ENCODE measurements around the gene CAMKK2. TPM values are rescaled to one million over a fixed set of nuclear protein-coding genes. Genes with fewer than 3 reads are reported as not detected.

Gene CAMKK2
- total and polyA plus RNA-seq, 9 of the 15 experiments (the other 6 are each of a cell fraction or from before 2014, with no cell fraction given) = 4.3 to 32.0 (median 18.2) TPM

DNA sequence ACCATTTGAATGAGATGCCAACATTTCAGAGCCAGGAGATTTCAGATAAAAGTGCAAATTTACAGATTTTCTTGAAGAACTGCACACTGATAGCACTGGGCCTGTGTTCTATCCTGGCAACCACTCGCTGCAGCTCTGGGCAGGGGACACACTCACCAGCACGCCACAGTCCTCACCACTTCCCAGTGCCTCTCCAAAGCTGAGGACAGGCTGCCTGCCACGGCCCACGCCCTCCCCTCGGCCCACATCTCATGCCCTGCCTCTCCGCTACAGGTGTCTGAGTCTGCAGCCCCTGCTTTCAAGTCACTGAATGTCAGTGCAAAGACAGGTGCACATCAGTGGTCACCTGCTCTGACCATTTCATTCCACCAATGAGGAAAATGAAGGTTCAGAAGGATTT lies 12.7 kb downstream of the CAMKK2 start:
- Histone ChIP-seq H3K4me1 (replicated peaks in 1 of 2; ENCODE audit: control insufficient read depth in 2 of 2, insufficient read depth in 2 of 2, low read length in 2 of 2) (peaks cover 13 to 32% of the 10 kb centered on the region in 2 experiments; a peak in 4 of 5 replicates), H3K9me3 (replicated peaks; ENCODE audit: control insufficient read depth, insufficient read depth, low read depth, low read length) (no peaks in the 10 kb centered on the region), H3K4me2 (ENCODE audit: insufficient read depth, low read length) (no peak overlapping the region), H4K20me1 (replicated peaks; ENCODE audit: control insufficient read depth, insufficient read depth, low read length) (peaks cover 34% of the 10 kb centered on the region), H3K27ac (ENCODE audit: extremely low read depth, low read depth, low read length) (no peak overlapping the region), H3K36me3 (ENCODE audit: control insufficient read depth, insufficient read depth, low read length) (0 out of 3 replicates have a peak, but pooled peaks cover 8% of the 10 kb centered on the region), H3K4me3 (no peak overlapping the region), H3K27me3 (ENCODE audit: control insufficient read depth in 2 of 2, insufficient read depth in 2 of 2, low read length in 2 of 2) (no peaks in the 10 kb centered on the region), H3K9ac (ENCODE audit: insufficient read depth in 1 of 2, low read depth in 2 of 2, low read length in 2 of 2) (peak overlapping the region in 1 of 2 experiments; percentile 78; a peak in 1 of 4 replicates), H3K79me2 (ENCODE audit: control insufficient read depth, insufficient read depth, low read length) (peaks cover 6% of the 10 kb centered on the region; the same call in 1 of the 3 replicates), H3K9me1 (ENCODE audit: control insufficient read depth, insufficient read depth, low read length) (no peaks in the 10 kb centered on the region), H2AFZ (ENCODE audit: low read depth, low read length) (no peak overlapping the region)
- ChIA-PET CTCF (ENCODE audit: low intra/inter-chr PET ratio) (no interaction called here), POLR2A (interaction anchor here (1.0 to 1.3 kb wide), 4 partner anchors 9 to 28 kb away, joined by 3 to 4 read pairs (median 4); no protein-coding TSS in a partner anchor)
- FAIRE-seq = no peak
- intact Hi-C loops (cut with micrococcal nuclease) = no loop called here
- no TSS peak for BruUV-seq (replicated peaks)
- ATAC-seq = no peak
- TF ChIP-seq SPI1 (IDR thresholded peaks at IDR 0.05; ENCODE audit: borderline replicate concordance, low read depth, low read length) = no peak
- 97% methylated on average over 6 of the region's 6 CpGs for WGBS (ENCODE audit: insufficient coverage, low coverage, missing lambda C conversion rate)
- in situ Hi-C loops (cut with MboI) = no loop called here
- DNase-seq (ENCODE audit: extremely low read depth in 1 of 4, low spot score in 3 of 4) = peak in 1 of 4 experiments; percentile 10

- no TSS peak for BruUV-seq (replicated peaks)
- ATAC-seq = peak; percentile 31
These were observed 13.1 kb downstream of the CAMKK2 start for GRCh38 chr12:121283388-121283787.

More at GRCh38 chr12:121283388-121283787, 13.1 kb downstream of the CAMKK2 start:
- WGBS (ENCODE audit: insufficient coverage, low coverage, missing lambda C conversion rate) = 43% methylated on average over 5 of the region's 5 CpGs
- Histone ChIP-seq H2AFZ (ENCODE audit: low read depth, low read length) (no peak overlapping the region), H3K4me3 (no peak overlapping the region), H3K4me1 (replicated peaks in 1 of 2; ENCODE audit: control insufficient read depth in 2 of 2, insufficient read depth in 2 of 2, low read length in 2 of 2) (peaks cover 13 to 32% of the 10 kb centered on the region in 2 experiments; a peak in 4 of 5 replicates), H3K27me3 (ENCODE audit: control insufficient read depth in 2 of 2, insufficient read depth in 2 of 2, low read length in 2 of 2) (no peaks in the 10 kb centered on the region), H3K9ac (ENCODE audit: insufficient read depth in 1 of 2, low read depth in 2 of 2, low read length in 2 of 2) (peak overlapping the region in 1 of 2 experiments; percentile 82; a peak in 1 of 4 replicates), H3K4me2 (ENCODE audit: insufficient read depth, low read length) (no peak overlapping the region; the same call in 1 of the 2 replicates), H3K27ac (ENCODE audit: extremely low read depth, low read depth, low read length) (no peak overlapping the region; the same call in 2 of the 3 replicates), H3K9me3 (replicated peaks; ENCODE audit: control insufficient read depth, insufficient read depth, low read depth, low read length) (no peaks in the 10 kb centered on the region), H4K20me1 (replicated peaks; ENCODE audit: control insufficient read depth, insufficient read depth, low read length) (peaks cover 34% of the 10 kb centered on the region), H3K79me2 (ENCODE audit: control insufficient read depth, insufficient read depth, low read length) (peaks cover 6% of the 10 kb centered on the region; the same call in 1 of the 3 replicates), H3K36me3 (ENCODE audit: control insufficient read depth, insufficient read depth, low read length) (0 out of 3 replicates have a peak, but pooled peaks cover 8% of the 10 kb centered on the region), H3K9me1 (ENCODE audit: control insufficient read depth, insufficient read depth, low read length) (no peaks in the 10 kb centered on the region)
- CTCF ChIA-PET (ENCODE audit: low intra/inter-chr PET ratio) = no interaction called here
- DNase-seq (ENCODE audit: extremely low read depth in 1 of 4, low spot score in 3 of 4) (no peak), FAIRE-seq (no peak)
- in situ Hi-C loops (cut with MboI) (no loop called here), intact Hi-C loops (cut with micrococcal nuclease) (no loop called here)
- POLR2A ChIA-PET = interaction anchor here (0.6 to 1.3 kb wide), 6 partner anchors 9 to 278 kb away, joined by 3 to 6 read pairs (median 3); no protein-coding TSS in a partner anchor
- TF ChIP-seq ZNF316 (IDR thresholded peaks at IDR 0.05) (no peak), TAF15 (IDR thresholded peaks at IDR 0.05; ENCODE audit: low read depth, low read length) (no peak), ZNF121 (CRISPR knock-in tag; conservative IDR thresholded peaks at IDR 0.05) (peak; percentile 78), RBM25 (IDR thresholded peaks at IDR 0.05; ENCODE audit: low read depth, low read length, severe bottlenecking) (peak; percentile 26)

All from K562 (cell line).